DOHH2 (cell line): Measurements from ENCODE around the gene CERK.

ENCODE experiments used
- H3F3A ChIP-seq: fragments of 200-600 bp; sonication (generic), shearing (Covaris generic); 2 replicates; pipeline ENCODE4 v1.6.0; 2016; ENCODE audit warnings: antibody characterized with exemption, mild to moderate bottlenecking; ENCODE audit not compliant: control insufficient read depth, insufficient read depth
- H3K27ac ChIP-seq: fragments of 200-600 bp; sonication (generic); 2 replicates; pipeline ENCODE4 v1.5.1; 2014; ENCODE audit warnings: low read depth, mild to moderate bottlenecking, low read length, moderate library complexity
- H3K27me3 ChIP-seq: fragments of 200-600 bp; sonication (generic); 2 replicates; pipeline ENCODE4 v1.6.1; 2014; ENCODE audit warnings: mild to moderate bottlenecking, low read length, mixed read lengths; ENCODE audit not compliant: control insufficient read depth
- H3K36me3 ChIP-seq: fragments of 200-600 bp; sonication (generic); 2 replicates; pipeline ENCODE4 v1.6.1; 2014; ENCODE audit warnings: mild to moderate bottlenecking, low read length, moderate library complexity, mixed read lengths; ENCODE audit not compliant: control insufficient read depth
- H3K4me1 ChIP-seq: fragments of 200-600 bp; sonication (generic); 2 replicates; pipeline ENCODE4 v1.6.1; 2014; ENCODE audit warnings: mild to moderate bottlenecking, low read length, mixed read lengths; ENCODE audit not compliant: control insufficient read depth
- H3K4me2 ChIP-seq: fragments of 200-600 bp; sonication (generic); 2 replicates; pipeline ENCODE4 v1.6.0; 2014; ENCODE audit warnings: mild to moderate bottlenecking, low read length, moderate library complexity
- H3K4me3 ChIP-seq: fragments of 200-600 bp; sonication (generic); 2 replicates; pipeline ENCODE4 v1.5.1; 2014; ENCODE audit warnings: mild to moderate bottlenecking, low read length, mixed read lengths
- H3K79me2 ChIP-seq: fragments of 200-600 bp; sonication (generic); 2 replicates; pipeline ENCODE4 v1.6.1; 2014; ENCODE audit warnings: mild to moderate bottlenecking, low read length, mixed read lengths; ENCODE audit not compliant: control insufficient read depth
- H3K9me2 ChIP-seq: fragments of 200-600 bp; sonication (generic); replicated peaks from 2 replicates; pipeline ENCODE4 v1.6.1; 2014; ENCODE audit warnings: mild to moderate bottlenecking, low read length, mixed read lengths; ENCODE audit not compliant: control insufficient read depth
- H3K9me3 ChIP-seq: fragments of 200-600 bp; sonication (generic); 2 replicates; pipeline ENCODE4 v1.6.1; 2014; ENCODE audit warnings: antibody characterized with exemption, low read length, mixed read lengths; ENCODE audit not compliant: control insufficient read depth, insufficient read depth
- H4K20me1 ChIP-seq: fragments of 200-600 bp; sonication (generic); 2 replicates; pipeline ENCODE4 v1.6.0; 2014; ENCODE audit warnings: low read depth, mild to moderate bottlenecking, antibody characterized with exemption, low read length, moderate library complexity; ENCODE audit not compliant: control insufficient read depth, insufficient read depth
- CTCF ChIP-seq: fragments of 200-600 bp; sonication (generic); IDR thresholded peaks from one replicate; pipeline ENCODE4 v1.5.1; 2014; ENCODE audit warnings: antibody characterized with exemption, mild to moderate bottlenecking, low read depth, low read length; ENCODE audit not compliant: poor library complexity, severe bottlenecking
- EZH2phosphoT487 ChIP-seq: fragments of 200-600 bp; sonication (generic); IDR thresholded peaks from 2 replicates; pipeline ENCODE4 v1.6.1; 2017; ENCODE audit warnings: borderline replicate concordance, mild to moderate bottlenecking, antibody characterized with exemption, low read length, moderate library complexity, mixed read lengths

CERK gene

GRCh38 chr22:46764779-46765485, 26.9 kb upstream of the CERK start:
- Histone ChIP-seq H4K20me1 (peaks cover 4% of the 10 kb centered on the region; the same call in 1 of the 2 replicates), H3K79me2 (peaks cover 81% of the 10 kb centered on the region), H3K4me1 (peaks cover 74% of the 10 kb centered on the region), H3K9me2 (no peaks in the 10 kb centered on the region), H3K36me3 (peaks cover 62% of the 10 kb centered on the region), H3K27ac (peak overlapping the region; percentile 94), H3K4me3 (peak overlapping the region; percentile 91), H3K4me2 (peak overlapping the region; percentile 83), H3K27me3 (no peaks in the 10 kb centered on the region), H3K9me3 (no peaks in the 10 kb centered on the region), H3F3A (peaks cover 53% of the 10 kb centered on the region)
- TF ChIP-seq CTCF = no peak

- no peaks in the 10 kb centered on the region for H3K9me3 ChIP-seq
- peak overlapping the region; percentile 94 for H3K27ac ChIP-seq
- H3F3A ChIP-seq = peaks cover 52% of the 10 kb centered on the region
- H3K4me1 ChIP-seq = peaks cover 68% of the 10 kb centered on the region
- TF ChIP-seq CTCF = no peak
- TF ChIP-seq EZH2phosphoT487 = no peak
- H3K4me3 ChIP-seq = peak overlapping the region; percentile 91
- H3K9me2 ChIP-seq = no peaks in the 10 kb centered on the region
- no peaks in the 10 kb centered on the region for H3K27me3 ChIP-seq
- H3K36me3 ChIP-seq = peaks cover 57% of the 10 kb centered on the region
- peak overlapping the region; percentile 83 for H3K4me2 ChIP-seq
- H3K79me2 ChIP-seq = peaks cover 74% of the 10 kb centered on the region
- H4K20me1 ChIP-seq = peaks cover 4% of the 10 kb centered on the region; the same call in 1 of the 2 replicates
Observed at GRCh38 chr22:46764140-46764680, 26.2 kb upstream of the CERK start.

GRCh38 chr22:46763051-46763705, 25.1 kb upstream of the CERK start:
- TF ChIP-seq EZH2phosphoT487 (no peak), CTCF (no peak)
- H3K27me3 ChIP-seq = no peaks in the 10 kb centered on the region
- peaks cover 49% of the 10 kb centered on the region for H3F3A ChIP-seq
- H3K79me2 ChIP-seq = peaks cover 72% of the 10 kb centered on the region
- peaks cover 68% of the 10 kb centered on the region for H3K4me1 ChIP-seq
- peak overlapping the region; percentile 91 for H3K4me3 ChIP-seq
- peaks cover 57% of the 10 kb centered on the region for H3K36me3 ChIP-seq
- peaks cover 4% of the 10 kb centered on the region; the same call in 1 of the 2 replicates for H4K20me1 ChIP-seq
- no peaks in the 10 kb centered on the region for H3K9me2 ChIP-seq
- no peaks in the 10 kb centered on the region for H3K9me3 ChIP-seq
- H3K27ac ChIP-seq = peak overlapping the region; percentile 94
- H3K4me2 ChIP-seq = peak overlapping the region; percentile 83
